Chondrocyte (in vitro differentiated cells): ENCODE results near the gene TULP4. TPM values are rescaled to one million over a fixed set of nuclear protein-coding genes. Genes with fewer than 3 reads are reported as not detected.

Experiments
- DNase-seq: peaks from one replicate; pipeline ENCODE4 v3.0.0; 2021; ENCODE audit warnings: mixed read lengths, low spot score
- H3K27ac Mint-ChIP-seq: one replicate; pipeline ENCODE4 v1.8.0; 2021; ENCODE audit warnings: mild to moderate bottlenecking, moderate library complexity, mixed read lengths; ENCODE audit not compliant: unreplicated experiment
- H3K27me3 Mint-ChIP-seq: 2 replicates; pipeline ENCODE4 v1.8.0; 2021; ENCODE audit warnings: low read depth, mixed read lengths
- H3K36me3 Mint-ChIP-seq: 2 replicates; pipeline ENCODE4 v1.8.0; 2021; ENCODE audit warnings: low read depth, mixed read lengths
- H3K4me1 Mint-ChIP-seq: 2 replicates; pipeline ENCODE4 v1.8.0; 2021; ENCODE audit warnings: low read depth, mild to moderate bottlenecking, mixed read lengths
- H3K4me3 Mint-ChIP-seq: one replicate; pipeline ENCODE4 v1.8.0; 2021; ENCODE audit warnings: mild to moderate bottlenecking, moderate library complexity, mixed read lengths; ENCODE audit not compliant: unreplicated experiment
- H3K9me3 Mint-ChIP-seq: 2 replicates; pipeline ENCODE4 v1.8.0; 2021; ENCODE audit warnings: low read depth, mixed read lengths
- CTCF ChIP-seq: fragments of 200-600 bp; sonication (generic); IDR thresholded peaks from 2 replicates; pipeline ENCODE4 v1.5.0; 2021; ENCODE audit warnings: antibody characterized with exemption, mild to moderate bottlenecking, moderate library complexity
- total RNA-seq: library from RNA; stranded (reverse); gene quantifications from 3 replicates; pipeline ENCODE4 v1.2.1, GENCODE V29; 2021

Gene TULP4
- total RNA-seq, 1 donor from 2014 or later: 97.7 TPM

GRCh38 chr6:158370805-158371204 lies 58.5 kb downstream of the TULP4 start:
- H3K9me3 Mint-ChIP-seq: no peaks in the 10 kb centered on the region
- DNase-seq: no peak
- H3K27me3 Mint-ChIP-seq: no peaks in the 10 kb centered on the region
- H3K36me3 Mint-ChIP-seq: no peaks in the 10 kb centered on the region
- no peak for TF ChIP-seq CTCF
- H3K27ac Mint-ChIP-seq: no peak overlapping the region
- no peak overlapping the region for H3K4me3 Mint-ChIP-seq
- peaks cover 4% of the 10 kb centered on the region for H3K4me1 Mint-ChIP-seq

- Mint-ChIP-seq H3K4me3 (no peak overlapping the region), H3K27me3 (no peaks in the 10 kb centered on the region), H3K27ac (no peak overlapping the region), H3K36me3 (no peaks in the 10 kb centered on the region), H3K4me1 (peaks cover 6% of the 10 kb centered on the region), H3K9me3 (no peaks in the 10 kb centered on the region)
- TF ChIP-seq CTCF: no peak
- no peak for DNase-seq
Measured at GRCh38 chr6:158371261-158371660, 59.0 kb downstream of the TULP4 start.

- no peaks in the 10 kb centered on the region for H3K27me3 Mint-ChIP-seq
- TF ChIP-seq CTCF: no peak
- no peaks in the 10 kb centered on the region for H3K9me3 Mint-ChIP-seq
- H3K36me3 Mint-ChIP-seq: no peaks in the 10 kb centered on the region
- H3K4me3 Mint-ChIP-seq: no peak overlapping the region
- no peak overlapping the region for H3K27ac Mint-ChIP-seq
- H3K4me1 Mint-ChIP-seq: peaks cover 18% of the 10 kb centered on the region
- no peak for DNase-seq
Measured at GRCh38 chr6:158372574-158372973, 60.3 kb downstream of the TULP4 start.

- H3K27ac Mint-ChIP-seq: no peak overlapping the region
- TF ChIP-seq CTCF: no peak
- DNase-seq: no peak
- peaks cover 22% of the 10 kb centered on the region for H3K4me1 Mint-ChIP-seq
- H3K36me3 Mint-ChIP-seq: no peaks in the 10 kb centered on the region
- H3K9me3 Mint-ChIP-seq: no peaks in the 10 kb centered on the region
- no peaks in the 10 kb centered on the region for H3K27me3 Mint-ChIP-seq
- no peak overlapping the region for H3K4me3 Mint-ChIP-seq
Measured at GRCh38 chr6:158373214-158373613, 60.9 kb downstream of the TULP4 start.

- TF ChIP-seq CTCF: no peak
- H3K36me3 Mint-ChIP-seq: no peaks in the 10 kb centered on the region
- H3K27ac Mint-ChIP-seq: no peak overlapping the region
Measured at GRCh38 chr6:158374020-158374419, 61.8 kb downstream of the TULP4 start.

More at GRCh38 chr6:158374020-158374419, 61.8 kb downstream of the TULP4 start:
- no peaks in the 10 kb centered on the region for H3K27me3 Mint-ChIP-seq
- H3K4me1 Mint-ChIP-seq: peaks cover 22% of the 10 kb centered on the region
- no peak overlapping the region for H3K4me3 Mint-ChIP-seq
- no peak for DNase-seq
- H3K9me3 Mint-ChIP-seq: no peaks in the 10 kb centered on the region
